Fibroblast of lung (primary cell): Measurements from ENCODE around the gene CCDC122. TPM values are rescaled to one million over a fixed set of nuclear protein-coding genes. Genes with fewer than 3 reads are reported as not detected.
A peak's percentile ranks its signal among the peaks of the same experiment; 100 is the strongest.

ENCODE experiments used
- DNase-seq, 2 donors: peaks; one replicate each; pipeline versions ENCODE4 v3.0.0 to v3.0.0-alpha.2; 2010; ENCODE audit warnings: low read depth in 2 of 2
- H2AFZ ChIP-seq: 2 replicates; pipeline ENCODE4 v1.5.1; 2012; ENCODE audit warnings: low read length, control low read depth, inconsistent platforms
- H3K27ac ChIP-seq: 2 replicates; pipeline ENCODE4 v1.5.1; 2011; ENCODE audit warnings: low read length, control low read depth; ENCODE audit not compliant: insufficient read depth
- H3K27me3 ChIP-seq: 2 replicates; pipeline ENCODE4 v1.5.1; 2011; ENCODE audit warnings: mild to moderate bottlenecking, low read length; ENCODE audit not compliant: control insufficient read depth, insufficient read depth
- H3K36me3 ChIP-seq: 2 replicates; pipeline ENCODE4 v1.5.1; 2011; ENCODE audit warnings: low read length; ENCODE audit not compliant: control insufficient read depth, insufficient read depth
- H3K4me1 ChIP-seq: 2 replicates; pipeline ENCODE4 v1.5.1; 2011; ENCODE audit warnings: low read length; ENCODE audit not compliant: control insufficient read depth, insufficient read depth; ENCODE audit errors: extremely low read depth
- H3K4me2 ChIP-seq: 2 replicates; pipeline ENCODE4 v1.5.1; 2011; ENCODE audit warnings: low read length, control low read depth; ENCODE audit not compliant: insufficient read depth; ENCODE audit errors: extremely low read depth
- H3K4me3 ChIP-seq, 4 experiments: fragments of 200-600 bp in 1 of 4; sonication (generic) in 1 of 4; replicated peaks in 1 of 4; 2 replicates each; pipeline ENCODE4 v1.5.1; 2011 to 2016; ENCODE audit warnings: low read length in 4 of 4, low read depth in 3 of 4, mild to moderate bottlenecking in 3 of 4, control low read depth in 2 of 4, inconsistent platforms in 1 of 4, mixed read lengths in 1 of 4; ENCODE audit not compliant: insufficient read depth in 1 of 4; ENCODE audit errors: control extremely low read depth in 1 of 4
- H3K79me2 ChIP-seq: 2 replicates; pipeline ENCODE4 v1.5.1; 2012; ENCODE audit warnings: mild to moderate bottlenecking, low read length, inconsistent platforms; ENCODE audit not compliant: control insufficient read depth, insufficient read depth
- H3K9ac ChIP-seq: 2 replicates; pipeline ENCODE4 v1.5.1; 2011; ENCODE audit warnings: mild to moderate bottlenecking, low read length, control low read depth; ENCODE audit not compliant: insufficient read depth
- H3K9me3 ChIP-seq: 2 replicates; pipeline ENCODE4 v1.5.1; 2012; ENCODE audit warnings: low read depth, low read length; ENCODE audit not compliant: control insufficient read depth, insufficient read depth
- H4K20me1 ChIP-seq: 2 replicates; pipeline ENCODE4 v1.5.1; 2011; ENCODE audit warnings: low read length; ENCODE audit not compliant: control insufficient read depth, insufficient read depth; ENCODE audit errors: extremely low read depth
- EZH2 ChIP-seq: IDR thresholded peaks from 2 replicates; pipeline ENCODE4 v1.5.1; 2012; ENCODE audit warnings: low read length, control low read depth, mild to moderate bottlenecking; ENCODE audit errors: missing control alignments
- polyA plus RNA-seq, 2 donors: library from polyadenylated mRNA; depleted of rRNA in 1 of 2; stranded (reverse) in 1 of 2; unstranded in 1 of 2; fragments of >200 nt; gene quantifications; 2 replicates each; pipeline ENCODE4 v1.2.1, GENCODE V29; 2011 to 2012; ENCODE audit warnings: missing spikeins in 1 of 2
- total RNA-seq: library from RNA; depleted of rRNA; stranded (reverse); fragments of >200 nt; gene quantifications from 2 replicates; pipeline ENCODE4 v1.2.1, GENCODE V29; 2014
- TF ChIP-seq, protein P1 (sequence below), 2 donors: IDR thresholded peaks in 1 of 2; conservative IDR thresholded peaks in 1 of 2; 1 replicate in 1 of 2; 2 replicates in 1 of 2; pipeline ENCODE4 v1.5.1; 2011 to 2012; ENCODE audit warnings: low read length in 2 of 2, control low read depth in 1 of 2, inconsistent platforms in 1 of 2, low read depth in 1 of 2, mild to moderate bottlenecking in 1 of 2

The CCDC122 gene
- total and polyA plus RNA-seq, 2 donors (not counting 1 experiment from before 2014, with no cell fraction given), result 2.0 to 6.8 TPM

DNA sequence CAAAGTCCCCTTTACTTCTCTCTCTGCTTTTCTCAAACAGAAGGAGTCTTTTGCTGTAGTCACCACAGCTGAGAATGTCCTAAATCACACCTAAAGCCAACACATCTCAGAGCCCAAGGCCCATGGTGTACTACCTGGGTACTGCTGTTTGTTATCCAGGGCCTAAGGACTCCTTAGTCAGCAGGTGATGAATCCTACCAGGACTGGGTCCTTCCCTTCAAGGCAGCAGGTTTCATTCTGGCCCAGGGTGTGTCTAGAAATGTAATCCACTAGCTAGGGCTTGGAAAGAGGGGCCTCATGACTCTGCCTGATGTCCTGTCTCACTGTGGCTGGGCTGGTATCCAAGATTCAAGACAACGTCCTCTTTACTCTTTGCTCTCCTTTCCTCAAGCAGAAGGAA lies 56.6 kb downstream of the CCDC122 start:
- no peak overlapping the region for H3K4me2 ChIP-seq
- no peaks in the 10 kb centered on the region for H3K79me2 ChIP-seq
- no peak for DNase-seq
- H3K27ac ChIP-seq, result no peak overlapping the region
- TF ChIP-seq EZH2, result no peak
- TF ChIP-seq, protein P1, sequence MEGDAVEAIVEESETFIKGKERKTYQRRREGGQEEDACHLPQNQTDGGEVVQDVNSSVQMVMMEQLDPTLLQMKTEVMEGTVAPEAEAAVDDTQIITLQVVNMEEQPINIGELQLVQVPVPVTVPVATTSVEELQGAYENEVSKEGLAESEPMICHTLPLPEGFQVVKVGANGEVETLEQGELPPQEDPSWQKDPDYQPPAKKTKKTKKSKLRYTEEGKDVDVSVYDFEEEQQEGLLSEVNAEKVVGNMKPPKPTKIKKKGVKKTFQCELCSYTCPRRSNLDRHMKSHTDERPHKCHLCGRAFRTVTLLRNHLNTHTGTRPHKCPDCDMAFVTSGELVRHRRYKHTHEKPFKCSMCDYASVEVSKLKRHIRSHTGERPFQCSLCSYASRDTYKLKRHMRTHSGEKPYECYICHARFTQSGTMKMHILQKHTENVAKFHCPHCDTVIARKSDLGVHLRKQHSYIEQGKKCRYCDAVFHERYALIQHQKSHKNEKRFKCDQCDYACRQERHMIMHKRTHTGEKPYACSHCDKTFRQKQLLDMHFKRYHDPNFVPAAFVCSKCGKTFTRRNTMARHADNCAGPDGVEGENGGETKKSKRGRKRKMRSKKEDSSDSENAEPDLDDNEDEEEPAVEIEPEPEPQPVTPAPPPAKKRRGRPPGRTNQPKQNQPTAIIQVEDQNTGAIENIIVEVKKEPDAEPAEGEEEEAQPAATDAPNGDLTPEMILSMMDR (conservative IDR thresholded peaks at IDR 0.05 in 1 of 2, IDR thresholded peaks at IDR 0.05 in 1 of 2; ENCODE audit: low read depth in 1 of 2, low read length in 2 of 2), result no peak
- H3K9ac ChIP-seq, result no peak overlapping the region
- H2AFZ ChIP-seq, result no peak overlapping the region
- no peak overlapping the region for H3K4me3 ChIP-seq
- no peaks in the 10 kb centered on the region for H3K27me3 ChIP-seq
- H4K20me1 ChIP-seq, result no peaks in the 10 kb centered on the region
- H3K36me3 ChIP-seq, result no peaks in the 10 kb centered on the region
- no peaks in the 10 kb centered on the region for H3K4me1 ChIP-seq
- no peaks in the 10 kb centered on the region for H3K9me3 ChIP-seq

GRCh38 chr13:43816401-43816889 lies 63.1 kb downstream of the CCDC122 start:
- TF ChIP-seq EZH2, result no peak
- TF ChIP-seq, protein P1 (conservative IDR thresholded peaks at IDR 0.05 in 1 of 2, IDR thresholded peaks at IDR 0.05 in 1 of 2; ENCODE audit: low read depth in 1 of 2, low read length in 2 of 2), result no peak
- H3K79me2 ChIP-seq, result no peaks in the 10 kb centered on the region
- no peak overlapping the region for H3K4me3 ChIP-seq
- no peaks in the 10 kb centered on the region for H3K9me3 ChIP-seq
- H3K27me3 ChIP-seq, result no peaks in the 10 kb centered on the region
- no peak overlapping the region for H3K4me2 ChIP-seq
- no peaks in the 10 kb centered on the region for H3K36me3 ChIP-seq
- peaks cover 3% of the 10 kb centered on the region for H3K4me1 ChIP-seq
- no peaks in the 10 kb centered on the region for H4K20me1 ChIP-seq
- H3K27ac ChIP-seq, result no peak overlapping the region
- no peak overlapping the region for H2AFZ ChIP-seq
- H3K9ac ChIP-seq, result no peak overlapping the region
- DNase-seq, result no peak

GRCh38 chr13:43815204-43815603 lies 64.3 kb downstream of the CCDC122 start:
- Histone ChIP-seq H3K4me3 (no peak overlapping the region), H3K27ac (no peak overlapping the region), H3K79me2 (no peaks in the 10 kb centered on the region), H3K4me1 (peaks cover 3% of the 10 kb centered on the region), H2AFZ (peak overlapping the region; percentile 9), H3K4me2 (peak overlapping the region; percentile 18), H3K9ac (no peak overlapping the region), H3K9me3 (no peaks in the 10 kb centered on the region), H3K36me3 (no peaks in the 10 kb centered on the region), H4K20me1 (no peaks in the 10 kb centered on the region), H3K27me3 (no peaks in the 10 kb centered on the region)
- peak; percentile 51 to 96 for DNase-seq
- TF ChIP-seq, protein P1 (conservative IDR thresholded peaks at IDR 0.05 in 1 of 2, IDR thresholded peaks at IDR 0.05 in 1 of 2; ENCODE audit: low read depth in 1 of 2, low read length in 2 of 2), result no peak
- no peak for TF ChIP-seq EZH2
